Body of pancreas (tissue), 4 donors: ENCODE results near the gene MOV10L1. TPM values are rescaled to one million over a fixed set of nuclear protein-coding genes. Genes with fewer than 3 reads are reported as not detected.

ENCODE experiments used
- ATAC-seq: fragments of 150-250 bp; one replicate; pipeline ENCODE4 v1.9.1; 2016
- DNase-seq, 4 donors: peaks; one replicate each; pipeline ENCODE4 v3.0.0-alpha.2; 2019
- H3K27ac ChIP-seq, 4 donors: fragments of 200-600 bp; sonication (generic); 1 replicate in 3 of 4; 2 replicates in 1 of 4; pipeline versions ENCODE4 v1.5.1 to v1.6.1; 2016 to 2019; ENCODE audit warnings: mild to moderate bottlenecking in 1 of 4, mixed read lengths in 1 of 4, moderate library complexity in 1 of 4
- H3K27me3 ChIP-seq, 2 donors: fragments of 200-600 bp; sonication (generic); one replicate each; pipeline ENCODE4 v1.6.0; 2016; ENCODE audit warnings: mild to moderate bottlenecking in 1 of 2
- H3K36me3 ChIP-seq, 2 donors: fragments of 200-600 bp; sonication (generic); replicated peaks in 1 of 2; 2 replicates each; pipeline ENCODE4 v1.5.1; 2016; ENCODE audit warnings: low read depth in 2 of 2; ENCODE audit not compliant: insufficient read depth in 1 of 2
- H3K4me1 ChIP-seq: fragments of 200-600 bp; sonication (generic); one replicate; pipeline ENCODE4 v1.6.0; 2016
- H3K4me3 ChIP-seq, 2 donors: fragments of 200-600 bp; sonication (generic); 1 replicate in 1 of 2; 2 replicates in 1 of 2; pipeline ENCODE4 v1.5.1; 2016 to 2019
- H3K9me3 ChIP-seq, 3 donors: fragments of 200-600 bp; sonication (generic); 1 replicate in 2 of 3; 2 replicates in 1 of 3; pipeline ENCODE4 v1.5.1; 2016
- CTCF ChIP-seq, 7 experiments: fragments of 450-650 bp in 4 of 7; fragments of 200-600 bp in 3 of 7; sonication (generic) in 3 of 7; IDR thresholded peaks; one replicate each; pipeline ENCODE4 v1.5.1; 2016 to 2019; ENCODE audit warnings: antibody characterized with exemption in 7 of 7
- POLR2A ChIP-seq, 3 donors: fragments of 450-650 bp; IDR thresholded peaks; one replicate each; pipeline ENCODE4 v1.6.1; 2016; ENCODE audit warnings: antibody characterized with exemption in 3 of 3, mild to moderate bottlenecking in 2 of 3
- WGBS, 2 donors: methylation state at CpG; one replicate each; pipeline ENCODE4 v1.1.5; 2017; 5-methylcytosine and 5-hydroxymethylcytosine counted together
- intact Hi-C: fragments of 100-400 bp; cut with DNase I; formaldehyde crosslinking; loops from one replicate; pipeline ENCODE4 v1.15.1; 2023
- total RNA-seq, 2 donors: library from RNA; depleted of rRNA; stranded (reverse); fragments of >200 nt; gene quantifications; one replicate each; pipeline ENCODE4 v1.1.0, GENCODE V29; 2016

Gene MOV10L1
- total RNA-seq, 2 donors from 2014 or later: 0.52 TPM; not detected in 1

GRCh38 chr22:50193621-50194020 lies 103.8 kb downstream of the MOV10L1 start:
- H3K36me3 ChIP-seq: peaks cover 0 to 6% of the 10 kb centered on the region in 2 donors
- no peak for DNase-seq

GRCh38 chr22:50194037-50194805 lies 104.4 kb downstream of the MOV10L1 start:
- no peaks in the 10 kb centered on the region for H3K27me3 ChIP-seq
- H3K4me1 ChIP-seq: peaks cover 51% of the 10 kb centered on the region
- H3K4me3 ChIP-seq: no peak overlapping the region
- 74 to 81% methylated on average over 13 to 43 of the region's 44 CpGs for WGBS, 2 donors
- peak overlapping the region in 3 of 4 donors; percentile 30 to 87 (median 52) for H3K27ac ChIP-seq
- intact Hi-C loops: no loop called here
- DNase-seq (peak in 3 of 4 donors; percentile 61 to 79 (median 62)), ATAC-seq (no peak)
- TF ChIP-seq POLR2A (IDR thresholded peaks at IDR 0.05) (peak in 1 of 3 donors; percentile 21), CTCF (IDR thresholded peaks at IDR 0.05) (no peak)
- H3K36me3 ChIP-seq: peaks cover 0 to 6% of the 10 kb centered on the region in 2 donors
- H3K9me3 ChIP-seq: no peaks in the 10 kb centered on the region

More at GRCh38 chr22:50193621-50194020, 103.8 kb downstream of the MOV10L1 start:
- no peak for ATAC-seq
- WGBS, 2 donors: 60 to 71% methylated on average over 1 to 6 of the region's 8 CpGs
- TF ChIP-seq POLR2A (IDR thresholded peaks at IDR 0.05) (no peak), CTCF (IDR thresholded peaks at IDR 0.05) (no peak)
- intact Hi-C loops: no loop called here
- Histone ChIP-seq H3K4me1 (peaks cover 57% of the 10 kb centered on the region), H3K9me3 (no peaks in the 10 kb centered on the region), H3K4me3 (no peak overlapping the region), H3K27me3 (no peaks in the 10 kb centered on the region), H3K27ac (peak overlapping the region in 3 of 4 donors; percentile 30 to 87 (median 52))

- Histone ChIP-seq H3K36me3 (peaks cover 0 to 6% of the 10 kb centered on the region in 2 donors), H3K27ac (no peak overlapping the region), H3K9me3 (no peaks in the 10 kb centered on the region), H3K4me1 (peaks cover 40% of the 10 kb centered on the region), H3K4me3 (no peak overlapping the region), H3K27me3 (no peaks in the 10 kb centered on the region)
- intact Hi-C loops: no loop called here
- DNase-seq (no peak), ATAC-seq (no peak)
- 85% methylated on average over 18 of the region's 18 CpGs; no CpG with 5 or more reads in 1 of the 2 donors for WGBS, 2 donors
- TF ChIP-seq CTCF (IDR thresholded peaks at IDR 0.05) (no peak), POLR2A (IDR thresholded peaks at IDR 0.05) (no peak)
Measured at GRCh38 chr22:50196256-50196655, 106.5 kb downstream of the MOV10L1 start.

- H3K36me3 ChIP-seq: peaks cover 0 to 6% of the 10 kb centered on the region in 2 donors
- intact Hi-C loops: no loop called here
Measured at GRCh38 chr22:50197000-50197800, 107.4 kb downstream of the MOV10L1 start.

More at GRCh38 chr22:50197000-50197800, 107.4 kb downstream of the MOV10L1 start:
- Histone ChIP-seq H3K27ac (no peak overlapping the region), H3K4me1 (peaks cover 40% of the 10 kb centered on the region), H3K9me3 (no peaks in the 10 kb centered on the region), H3K4me3 (no peak overlapping the region), H3K27me3 (no peaks in the 10 kb centered on the region)
- no peak for TF ChIP-seq CTCF (IDR thresholded peaks at IDR 0.05)
- no peak for TF ChIP-seq POLR2A (IDR thresholded peaks at IDR 0.05)
- 85 to 86% methylated on average over 15 to 23 of the region's 23 CpGs for WGBS, 2 donors
- DNase-seq (peak in 1 of 4 donors; percentile 13), ATAC-seq (no peak)
